ENCODE results near the gene EFNA2.

The EFNA2 gene

GRCh38 chr19:1260749-1261537 is 24.7 kb upstream of the EFNA2 start:
- FAIRE-seq, result no peak

GRCh38 chr19:1261538-1261797 is 24.2 kb upstream of the EFNA2 start:
- FAIRE-seq, result no peak

- no peak for FAIRE-seq
Measured at GRCh38 chr19:1261798-1262622, 23.7 kb upstream of the EFNA2 start.

GRCh38 chr19:1262623-1263123 is 23.0 kb upstream of the EFNA2 start:
- no peak for FAIRE-seq

GRCh38 chr19:1263188-1263587 is 22.5 kb upstream of the EFNA2 start:
- no peak for FAIRE-seq

GRCh38 chr19:1264801-1265614 is 20.7 kb upstream of the EFNA2 start:
- FAIRE-seq, result no peak

GRCh38 chr19:1265615-1266128 is 20.0 kb upstream of the EFNA2 start:
- no peak for FAIRE-seq

GRCh38 chr19:1266129-1266915 is 19.4 kb upstream of the EFNA2 start:
- FAIRE-seq, result no peak

- no peak for FAIRE-seq
Measured at GRCh38 chr19:1266916-1267476, 18.7 kb upstream of the EFNA2 start.

- no peak for FAIRE-seq
Measured at GRCh38 chr19:1267477-1268225, 18.0 kb upstream of the EFNA2 start.

GRCh38 chr19:1268226-1269064 is 17.2 kb upstream of the EFNA2 start:
- no peak for FAIRE-seq

GRCh38 chr19:1269065-1269477 is 16.6 kb upstream of the EFNA2 start, which contains the start of gene CIRBP:
CIRBP (plus strand) TSS chr19:1269332; CDS start chr19:1270934, 1,602 bp downstream.
- peak; percentile 97 for FAIRE-seq

GRCh38 chr19:1269478-1270212 is 16.0 kb upstream of the EFNA2 start:
- FAIRE-seq, result no peak

GRCh38 chr19:1270213-1270853 is 15.3 kb upstream of the EFNA2 start:
- no peak for FAIRE-seq

- FAIRE-seq, result no peak
Measured at GRCh38 chr19:1270854-1271527, 14.7 kb upstream of the EFNA2 start.

GRCh38 chr19:1271528-1272422 is 13.9 kb upstream of the EFNA2 start:
- FAIRE-seq, result no peak
